Measurements from ENCODE around the gene LAMA3.

The LAMA3 gene

DNA sequence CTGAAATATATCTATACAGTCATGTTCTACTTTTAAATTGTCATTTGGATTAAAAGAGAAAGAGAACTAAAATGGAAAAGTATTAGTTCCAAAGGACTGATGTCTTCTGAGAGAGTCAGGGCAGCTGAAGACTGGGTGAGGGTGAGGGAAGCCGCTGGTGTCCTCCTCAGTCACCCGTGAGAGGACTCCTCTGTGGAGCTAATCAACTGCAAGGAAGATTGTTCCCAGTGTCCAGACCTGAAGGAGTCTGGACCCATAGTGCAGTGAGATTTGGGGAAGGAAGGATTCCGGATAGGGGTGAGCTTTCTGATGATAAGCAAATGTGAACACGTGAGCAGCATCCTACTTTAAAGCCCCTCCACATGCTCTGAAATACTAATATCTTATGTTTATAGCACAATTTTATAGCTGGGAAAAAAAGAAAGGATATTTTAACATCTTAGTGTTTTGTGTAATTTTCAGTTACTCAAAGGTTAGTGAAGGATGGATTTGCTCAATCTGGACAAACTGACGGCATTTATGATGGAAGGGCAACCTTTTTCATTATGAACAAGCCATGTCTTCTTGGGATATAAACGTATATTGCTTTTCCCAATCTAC lies 190.8 kb downstream of the LAMA3 start:
- H3K36me3 ChIP-seq (ENCODE audit: insufficient read depth, low read length) = no peaks in the 10 kb centered on the region

GRCh38 chr18:23880931-23881617 lies 191.8 kb downstream of the LAMA3 start:
- Histone ChIP-seq H3K4me2 (ENCODE audit: low read depth, low read length, poor library complexity, severe bottlenecking) (no peak overlapping the region), H3K9ac (ENCODE audit: low read depth, low read length, poor library complexity, severe bottlenecking) (no peak overlapping the region), H4K20me1 (ENCODE audit: insufficient read depth, low read length, poor library complexity, severe bottlenecking) (no peaks in the 10 kb centered on the region), H3K9me3 (ENCODE audit: insufficient read depth, low read depth, low read length) (no peaks in the 10 kb centered on the region), H3F3A (ENCODE audit: low read depth) (no peaks in the 10 kb centered on the region), H3K79me2 (ENCODE audit: insufficient read depth, low read length) (no peaks in the 10 kb centered on the region), H3K36me3 (ENCODE audit: insufficient read depth, low read length) (no peaks in the 10 kb centered on the region), H3K27me3 (ENCODE audit: insufficient read depth, low read length, poor library complexity, severe bottlenecking) (no peaks in the 10 kb centered on the region), H3K9me2 (replicated peaks; ENCODE audit: low read depth, low read length) (no peaks in the 10 kb centered on the region), H3K4me3 (ENCODE audit: low read length, poor library complexity, severe bottlenecking) (no peak overlapping the region), H2AFZ (ENCODE audit: low read length) (no peak overlapping the region), H3K4me1 (ENCODE audit: insufficient read depth, low read length, poor library complexity, severe bottlenecking) (no peaks in the 10 kb centered on the region)
- TF ChIP-seq CTCF (conservative IDR thresholded peaks at IDR 0.05; ENCODE audit: low read length) (no peak), EZH2phosphoT487 (IDR thresholded peaks at IDR 0.05; ENCODE audit: borderline replicate concordance) (no peak)

More for the DNA sequence above, 190.8 kb downstream of the LAMA3 start:
- H3K9me2 ChIP-seq (replicated peaks; ENCODE audit: low read depth, low read length) = no peaks in the 10 kb centered on the region
- H2AFZ ChIP-seq (ENCODE audit: low read length) = no peak overlapping the region
- no peaks in the 10 kb centered on the region for H4K20me1 ChIP-seq (ENCODE audit: insufficient read depth, low read length, poor library complexity, severe bottlenecking)
- no peaks in the 10 kb centered on the region for H3K9me3 ChIP-seq (ENCODE audit: insufficient read depth, low read depth, low read length)
- no peak overlapping the region for H3K9ac ChIP-seq (ENCODE audit: low read depth, low read length, poor library complexity, severe bottlenecking)
- no peak overlapping the region for H3K4me3 ChIP-seq (ENCODE audit: low read length, poor library complexity, severe bottlenecking)
- H3K4me1 ChIP-seq (ENCODE audit: insufficient read depth, low read length, poor library complexity, severe bottlenecking) = no peaks in the 10 kb centered on the region
- H3K79me2 ChIP-seq (ENCODE audit: insufficient read depth, low read length) = no peaks in the 10 kb centered on the region
- no peaks in the 10 kb centered on the region for H3F3A ChIP-seq (ENCODE audit: low read depth)
- no peak for TF ChIP-seq EZH2phosphoT487 (IDR thresholded peaks at IDR 0.05; ENCODE audit: borderline replicate concordance)
- TF ChIP-seq CTCF (conservative IDR thresholded peaks at IDR 0.05; ENCODE audit: low read length) = no peak
- no peak overlapping the region for H3K4me2 ChIP-seq (ENCODE audit: low read depth, low read length, poor library complexity, severe bottlenecking)
- H3K27me3 ChIP-seq (ENCODE audit: insufficient read depth, low read length, poor library complexity, severe bottlenecking) = no peaks in the 10 kb centered on the region

DNA sequence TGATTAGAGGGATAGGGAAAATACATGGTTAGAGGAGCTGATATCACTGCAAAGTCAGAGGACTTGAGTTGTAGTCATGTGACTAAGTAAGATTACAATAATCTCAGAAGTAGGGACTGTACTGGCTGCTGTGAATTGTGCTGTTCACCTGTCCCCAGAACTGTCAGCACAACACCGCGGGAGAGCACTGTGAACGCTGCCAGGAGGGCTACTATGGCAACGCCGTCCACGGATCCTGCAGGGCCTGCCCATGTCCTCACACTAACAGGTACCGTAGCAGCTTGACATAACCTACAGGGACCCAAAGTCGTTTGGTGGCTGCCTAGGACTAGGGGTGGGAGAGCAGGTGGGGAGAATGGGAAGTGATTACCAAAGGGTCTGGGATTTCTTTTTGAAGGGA lies 192.5 kb downstream of the LAMA3 start:
- H3K9ac ChIP-seq (ENCODE audit: low read depth, low read length, poor library complexity, severe bottlenecking) = no peak overlapping the region
- H3F3A ChIP-seq (ENCODE audit: low read depth) = no peaks in the 10 kb centered on the region
- H2AFZ ChIP-seq (ENCODE audit: low read length) = no peak overlapping the region
- TF ChIP-seq CTCF (conservative IDR thresholded peaks at IDR 0.05; ENCODE audit: low read length) = no peak
- no peak for TF ChIP-seq EZH2phosphoT487 (IDR thresholded peaks at IDR 0.05; ENCODE audit: borderline replicate concordance)
- no peak overlapping the region for H3K4me2 ChIP-seq (ENCODE audit: low read depth, low read length, poor library complexity, severe bottlenecking)
- H3K4me3 ChIP-seq (ENCODE audit: low read length, poor library complexity, severe bottlenecking) = no peak overlapping the region
- H3K79me2 ChIP-seq (ENCODE audit: insufficient read depth, low read length) = no peaks in the 10 kb centered on the region
- no peaks in the 10 kb centered on the region for H3K36me3 ChIP-seq (ENCODE audit: insufficient read depth, low read length)
- H3K9me3 ChIP-seq (ENCODE audit: insufficient read depth, low read depth, low read length) = no peaks in the 10 kb centered on the region
- peaks cover 1% of the 10 kb centered on the region for H3K4me1 ChIP-seq (ENCODE audit: insufficient read depth, low read length, poor library complexity, severe bottlenecking)
- no peaks in the 10 kb centered on the region for H4K20me1 ChIP-seq (ENCODE audit: insufficient read depth, low read length, poor library complexity, severe bottlenecking)
- no peaks in the 10 kb centered on the region for H3K9me2 ChIP-seq (replicated peaks; ENCODE audit: low read depth, low read length)
- H3K27me3 ChIP-seq (ENCODE audit: insufficient read depth, low read length, poor library complexity, severe bottlenecking) = no peaks in the 10 kb centered on the region

All from Loucy (cell line).